Stimulated activated CD4-positive, alpha-beta T cell treated with anti-CD3 and anti-CD28 coated beads, Interleukin-2, amount 100 ng/mL, for 4 hours (primary cell): Measurements from ENCODE around the gene NOS1AP.
"Not testable (repeated sequence)": the region's sequence is repeated elsewhere in the genome, so short reads cannot be mapped to it uniquely, and the experiment has no call there.

ENCODE experiments used
- DNase-seq: peaks from one replicate; pipeline ENCODE4 v3.0.0-alpha.2; 2020; ENCODE audit warnings: low read depth

Gene NOS1AP

DNA sequence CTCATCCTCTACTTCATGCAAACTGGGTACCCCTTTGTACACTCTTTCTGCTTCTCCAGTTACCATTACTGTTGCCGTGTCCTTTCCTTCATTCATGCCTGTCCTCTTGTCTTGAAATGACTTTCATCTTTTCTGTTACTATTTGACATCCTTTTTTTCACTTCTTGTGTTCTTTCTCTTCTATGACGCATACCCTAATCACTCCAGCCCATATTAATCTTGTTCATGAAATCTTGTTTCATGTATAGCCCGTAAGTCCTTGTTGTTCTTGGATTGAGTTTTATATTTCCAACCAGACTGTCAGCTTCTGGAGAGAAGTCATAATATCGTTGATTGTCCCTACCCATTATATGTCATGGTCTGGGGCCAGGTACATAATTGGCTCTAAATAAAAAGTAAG is 126.1 kb downstream of the NOS1AP start:
- no peak for DNase-seq

DNA sequence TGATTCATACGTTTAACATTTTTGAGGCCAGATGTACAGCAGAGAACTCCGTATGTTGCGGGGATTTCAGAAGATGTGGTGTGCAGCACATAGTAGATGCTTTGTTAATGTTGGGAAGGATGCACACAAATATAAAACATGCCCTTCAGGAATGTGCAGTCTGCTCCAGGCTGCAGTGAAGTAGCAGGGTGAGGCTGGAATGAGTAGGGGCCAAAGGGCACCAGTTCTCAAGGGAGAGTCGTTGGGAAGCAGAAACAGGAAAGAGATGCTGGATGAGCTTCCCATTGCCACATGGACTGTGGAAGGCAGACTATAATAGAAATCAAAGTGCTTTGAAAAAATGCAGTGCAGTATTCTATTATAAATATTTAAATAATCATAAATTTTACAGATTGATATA is 126.9 kb downstream of the NOS1AP start:
- no peak for DNase-seq

DNA sequence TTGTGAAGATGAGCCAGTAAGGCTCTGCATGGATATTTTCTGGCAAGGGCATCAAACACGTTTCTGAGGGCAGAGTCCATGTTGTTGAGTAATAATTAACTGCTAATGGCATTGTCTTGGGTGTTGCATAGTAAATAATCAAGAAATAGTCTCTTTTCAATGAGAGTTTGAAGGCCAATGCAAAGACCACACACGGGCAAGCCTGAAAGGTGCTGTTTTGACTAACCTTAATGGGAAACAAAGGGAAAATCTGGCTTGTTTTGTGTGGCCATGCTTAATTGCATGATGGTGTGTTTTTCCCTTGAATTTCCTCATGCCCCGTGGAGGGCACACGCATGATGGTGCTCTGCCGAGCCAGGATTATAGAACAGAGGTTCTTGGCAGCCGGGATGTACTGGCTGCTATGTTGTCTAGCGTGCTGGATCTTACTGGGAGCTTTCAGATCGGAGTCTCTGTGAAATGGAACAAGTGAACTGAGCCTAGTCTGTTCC is 127.6 kb downstream of the NOS1AP start:
- no peak for DNase-seq

DNA sequence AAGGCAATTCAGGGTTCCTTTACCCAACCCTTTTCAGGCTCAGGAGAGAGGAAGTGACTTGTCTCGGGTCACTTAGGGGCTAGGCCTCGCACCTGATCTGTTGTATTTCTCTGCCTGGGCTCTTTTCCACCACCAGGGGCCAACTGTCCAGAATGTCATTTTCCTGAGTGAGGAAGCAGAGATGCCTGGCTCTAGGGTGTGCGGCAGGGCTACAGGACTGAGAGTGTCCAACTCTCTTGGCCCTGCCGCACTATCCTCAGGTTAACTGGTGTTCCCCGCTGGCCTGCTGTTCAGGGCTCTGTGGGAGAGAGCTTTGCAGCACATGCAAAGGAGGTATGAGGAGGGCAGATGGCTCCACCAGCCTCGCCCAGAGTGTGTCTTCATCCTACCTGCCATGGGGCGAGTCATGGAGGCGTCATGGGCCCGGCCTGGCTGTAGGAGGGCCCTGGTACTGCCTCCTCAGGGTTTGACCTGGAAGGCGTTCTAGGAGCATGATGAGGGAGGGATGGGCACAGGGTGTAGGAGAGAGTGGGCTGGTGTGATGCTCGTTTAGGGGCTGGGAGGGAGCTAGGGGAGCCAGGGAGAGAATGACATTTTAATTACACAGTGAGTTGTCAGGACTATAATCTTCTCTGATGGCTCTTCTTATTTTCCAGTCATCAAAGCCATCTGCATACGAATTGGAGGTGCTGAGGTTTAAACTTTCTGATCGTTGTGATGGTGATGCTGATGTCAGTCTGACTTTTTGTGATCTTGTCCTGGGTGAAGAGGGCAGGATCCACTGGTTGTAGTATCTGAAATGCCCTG is 128.3 kb downstream of the NOS1AP start:
- DNase-seq, result no peak

DNA sequence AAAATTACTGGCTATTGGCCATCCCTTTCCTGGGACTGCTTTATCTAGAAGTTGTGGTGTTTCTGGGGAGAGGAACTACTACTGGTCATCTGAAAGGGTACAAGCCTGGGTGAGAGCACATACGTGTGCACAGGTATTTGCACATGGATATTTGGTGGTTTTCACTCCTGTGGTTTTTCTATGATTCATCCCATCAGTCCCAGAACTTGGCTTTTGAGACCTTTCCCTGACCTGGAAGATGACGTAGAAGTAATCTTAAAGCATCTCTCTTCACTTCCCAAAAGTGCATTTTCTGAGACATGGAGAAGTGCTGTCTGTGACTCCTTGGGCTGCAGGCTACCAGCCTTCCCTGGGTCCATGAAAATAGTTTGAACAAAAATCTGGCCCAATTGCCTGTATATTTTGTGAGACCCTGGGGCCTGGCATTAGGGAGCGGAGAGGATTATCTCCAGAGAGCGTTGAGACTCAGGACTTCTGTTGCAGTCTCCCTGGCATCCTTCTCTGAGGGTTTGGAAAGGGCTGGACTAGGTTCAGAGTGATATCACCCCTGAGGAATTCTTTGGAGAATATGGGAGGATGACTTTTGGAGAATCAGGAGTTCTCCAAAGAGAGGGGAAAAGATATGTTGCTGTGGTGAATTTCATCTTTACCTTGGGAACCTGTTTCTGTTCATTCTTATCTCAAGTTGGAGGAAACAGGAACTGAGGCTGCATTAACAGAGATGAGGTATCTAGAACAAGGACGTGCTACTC is 130.8 kb downstream of the NOS1AP start:
- no peak for DNase-seq

DNA sequence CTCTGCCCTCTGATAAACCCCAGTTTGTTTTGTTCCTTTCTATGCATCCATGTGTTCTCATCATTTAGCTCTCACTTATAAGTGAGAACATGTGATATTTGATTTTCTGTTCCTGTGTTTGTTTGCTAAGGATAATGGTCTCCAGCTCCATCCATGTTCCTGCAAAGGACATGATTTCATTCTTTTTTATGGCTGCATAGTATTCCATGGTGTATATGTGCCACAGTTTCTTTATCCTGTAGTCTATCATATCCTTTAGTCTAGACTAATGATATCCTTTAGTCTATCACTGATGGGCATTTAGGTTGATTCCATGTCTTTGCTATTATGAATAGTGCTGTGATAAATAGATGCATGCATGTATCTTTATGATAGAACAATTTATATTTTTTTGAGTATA is 131.6 kb downstream of the NOS1AP start:
- not testable (repeated sequence) for DNase-seq

DNA sequence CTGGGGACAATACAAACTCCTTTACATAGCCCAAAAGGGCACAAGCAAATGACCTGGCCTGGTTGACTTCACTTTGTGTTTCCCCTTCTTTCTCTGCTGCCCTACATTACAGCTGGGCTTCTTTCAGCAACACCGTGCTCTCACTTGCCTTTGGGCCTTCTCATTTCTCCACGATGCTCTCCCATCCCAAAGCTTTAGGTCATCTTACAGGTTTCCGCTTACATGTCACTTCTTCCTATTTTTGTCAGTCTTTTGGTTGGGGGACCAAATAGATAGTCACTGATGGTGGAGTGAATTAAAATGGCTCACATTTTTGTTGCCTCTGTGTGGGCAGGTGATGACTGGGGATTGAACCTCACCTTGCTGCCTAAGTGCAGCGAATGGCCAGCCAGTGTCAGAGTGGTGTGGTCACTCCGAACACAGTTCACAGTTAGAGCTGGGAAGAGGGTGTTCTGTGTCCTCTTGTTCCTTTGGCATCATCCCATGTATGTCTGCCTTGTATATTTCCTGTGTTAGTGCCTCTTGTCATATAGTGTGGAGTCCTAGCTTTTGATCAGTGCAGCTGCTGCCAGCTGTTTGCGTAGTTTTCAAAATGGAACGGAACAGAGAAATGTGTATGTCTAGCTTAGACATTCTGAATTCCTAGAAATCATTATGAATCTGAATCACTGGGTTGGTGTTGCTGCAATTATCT is 134.8 kb downstream of the NOS1AP start:
- no peak for DNase-seq

DNA sequence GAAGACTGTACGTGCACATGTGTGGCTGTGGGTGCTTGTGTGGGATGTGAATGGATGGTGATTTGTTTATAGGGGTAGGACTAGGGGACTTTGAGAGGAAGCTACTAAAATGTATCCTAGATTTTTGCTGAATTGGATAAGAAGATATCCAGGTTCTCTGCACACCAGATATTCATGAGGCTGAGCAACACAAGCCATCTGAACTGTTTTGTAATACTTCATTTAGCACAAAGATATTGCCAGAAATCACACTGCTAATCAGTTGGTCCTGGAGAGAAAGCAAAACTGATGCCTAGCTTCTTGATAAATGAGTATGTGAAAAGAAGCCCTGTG is 135.3 kb downstream of the NOS1AP start:
- no peak for DNase-seq

DNA sequence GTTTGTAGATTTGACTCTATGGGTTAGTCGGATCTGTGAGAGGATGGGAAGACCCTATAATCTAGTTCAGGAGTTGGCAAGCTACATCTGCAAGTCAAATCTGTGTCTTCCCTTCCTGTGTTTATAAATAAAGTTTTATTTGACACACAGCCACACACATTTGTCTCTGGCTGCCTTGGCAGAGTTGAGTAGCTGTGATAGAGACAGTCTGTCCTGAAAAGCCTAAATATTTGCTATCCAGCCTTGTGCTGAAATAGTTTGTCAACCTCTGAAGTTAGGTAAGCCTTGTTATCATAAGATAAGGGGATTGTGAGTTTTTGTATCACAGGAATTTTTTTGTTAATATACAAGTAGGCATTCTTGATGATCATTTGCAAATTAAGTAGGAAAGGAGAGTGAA is 136.8 kb downstream of the NOS1AP start:
- no peak for DNase-seq

DNA sequence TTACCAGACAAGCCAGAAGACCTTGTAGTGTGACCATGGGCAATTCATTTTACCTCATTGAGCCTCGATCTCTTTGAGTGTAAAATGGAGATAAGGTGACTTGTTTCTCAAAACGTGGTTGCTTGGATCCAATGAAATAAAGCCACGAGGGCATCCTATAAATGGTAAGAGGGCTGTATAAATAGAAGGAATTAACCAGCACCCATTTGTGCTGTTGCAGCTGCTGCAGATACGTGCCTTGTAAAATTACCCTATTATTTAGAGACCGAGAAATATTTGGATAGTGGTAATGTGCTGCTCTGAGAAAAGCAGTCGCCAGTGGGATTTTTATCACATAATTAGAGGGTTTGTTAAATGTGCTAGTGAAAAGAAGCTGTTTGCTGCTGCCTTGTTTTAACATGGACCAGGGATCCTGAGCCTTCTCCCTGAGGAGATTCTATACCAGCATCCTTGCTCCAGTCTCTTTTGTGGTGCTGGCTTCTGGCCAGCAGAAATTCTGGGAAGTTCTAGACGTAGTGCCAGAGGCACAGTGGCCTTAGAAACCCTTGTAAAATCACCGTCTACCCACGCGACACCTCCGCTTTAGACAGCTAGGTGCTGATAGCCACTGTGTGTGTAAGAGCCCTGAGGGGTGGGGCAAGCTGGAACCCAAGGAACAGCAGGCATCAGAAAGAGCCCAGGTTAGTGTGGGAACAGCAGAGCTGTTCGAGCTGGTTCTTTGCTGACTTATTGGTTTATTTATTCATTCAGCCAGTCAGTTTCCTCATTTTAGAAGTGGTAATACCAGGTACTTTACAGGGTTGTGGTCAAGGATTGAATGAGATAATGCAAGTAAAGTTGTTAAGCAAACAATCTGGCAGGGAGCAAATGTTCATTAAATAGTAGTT is 137.5 kb downstream of the NOS1AP start:
- DNase-seq, result no peak

DNA sequence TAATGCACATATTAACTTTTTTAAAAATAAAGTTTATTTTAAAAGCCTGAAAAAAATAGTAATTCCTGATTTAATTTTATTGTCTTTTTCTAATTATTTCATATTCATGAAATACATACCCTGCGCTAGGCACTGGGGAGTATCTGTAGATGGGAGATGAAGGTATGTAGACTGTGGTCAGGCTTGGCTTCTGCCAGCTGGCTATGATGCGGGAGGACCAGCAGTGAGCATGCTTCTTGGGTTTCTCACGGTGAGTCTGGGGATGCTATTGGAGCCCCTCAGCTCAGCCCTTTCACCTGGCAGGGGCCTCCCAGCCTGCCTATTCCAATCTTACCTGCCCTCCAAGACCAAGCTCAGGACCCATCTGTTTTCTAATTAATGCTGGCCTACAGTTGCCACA is 138.4 kb downstream of the NOS1AP start:
- no peak for DNase-seq

DNA sequence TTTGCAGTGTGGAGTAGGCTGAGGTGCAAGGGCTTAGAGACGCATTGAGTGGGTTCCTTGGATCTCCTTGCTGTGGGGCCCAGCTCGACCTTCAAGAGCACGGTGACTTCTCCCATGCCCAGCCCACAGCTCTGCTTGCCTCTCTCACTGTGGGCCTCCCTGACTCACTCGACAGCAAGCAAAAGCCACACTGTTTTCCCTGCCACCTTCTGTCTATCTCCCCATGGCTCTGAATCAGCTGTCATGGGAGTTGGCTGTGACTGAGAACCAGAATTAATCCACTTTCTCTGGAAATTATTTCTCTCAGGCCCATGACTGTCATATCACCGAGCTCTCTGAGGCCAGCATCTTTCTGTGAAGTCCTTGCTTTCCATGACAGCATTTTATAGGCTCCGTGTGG is 140.7 kb downstream of the NOS1AP start:
- no peak for DNase-seq

DNA sequence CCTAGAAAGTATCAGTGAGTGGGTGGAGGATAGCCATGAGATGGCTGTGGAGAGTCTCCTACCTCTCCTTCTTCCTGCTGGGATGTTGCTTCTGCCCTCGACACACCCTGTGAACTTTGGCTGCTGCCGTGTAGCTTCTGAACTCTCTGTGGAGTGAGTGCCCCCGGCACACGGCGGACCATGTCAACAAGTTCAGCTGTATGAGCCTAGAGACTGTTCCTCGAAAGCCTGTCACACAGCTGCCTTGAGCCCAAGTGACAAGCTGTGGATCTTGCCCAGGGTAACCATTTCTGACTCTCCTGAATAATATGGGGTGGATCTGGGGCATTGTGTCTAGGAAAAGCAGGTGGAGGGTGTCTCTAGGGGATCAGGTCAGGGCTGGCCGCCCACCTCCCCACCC is 143.2 kb downstream of the NOS1AP start:
- no peak for DNase-seq

DNA sequence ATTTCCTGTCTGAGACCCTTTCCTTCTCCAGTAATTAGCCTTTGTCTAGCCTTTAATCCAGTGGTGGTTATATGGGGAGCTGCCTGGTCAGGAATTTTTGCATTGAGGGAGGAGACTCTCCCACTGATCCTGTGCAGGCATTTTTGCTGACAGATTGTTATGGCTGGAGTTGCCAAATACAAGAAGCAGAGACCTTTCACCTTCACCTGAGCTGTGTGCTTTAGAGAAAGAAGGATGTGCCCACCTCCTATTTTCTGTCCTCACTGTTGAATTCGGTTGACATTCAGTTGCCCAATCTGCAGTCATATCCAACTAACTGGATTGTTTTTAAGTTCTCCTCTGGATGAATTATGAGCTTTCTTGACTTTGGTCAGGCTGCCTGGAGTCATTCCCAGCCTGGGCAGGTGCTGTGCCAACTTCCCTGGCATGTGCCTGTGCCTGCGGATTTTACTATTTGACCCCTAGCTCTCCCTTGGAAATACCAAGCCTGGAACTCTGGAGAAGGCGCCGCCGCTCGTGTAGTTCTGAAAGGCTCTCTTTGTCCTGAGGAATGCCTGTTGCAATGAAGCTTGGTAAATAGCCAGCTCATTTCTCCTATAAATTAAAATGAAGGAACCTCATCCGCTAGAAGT is 143.9 kb downstream of the NOS1AP start:
- DNase-seq, result no peak

DNA sequence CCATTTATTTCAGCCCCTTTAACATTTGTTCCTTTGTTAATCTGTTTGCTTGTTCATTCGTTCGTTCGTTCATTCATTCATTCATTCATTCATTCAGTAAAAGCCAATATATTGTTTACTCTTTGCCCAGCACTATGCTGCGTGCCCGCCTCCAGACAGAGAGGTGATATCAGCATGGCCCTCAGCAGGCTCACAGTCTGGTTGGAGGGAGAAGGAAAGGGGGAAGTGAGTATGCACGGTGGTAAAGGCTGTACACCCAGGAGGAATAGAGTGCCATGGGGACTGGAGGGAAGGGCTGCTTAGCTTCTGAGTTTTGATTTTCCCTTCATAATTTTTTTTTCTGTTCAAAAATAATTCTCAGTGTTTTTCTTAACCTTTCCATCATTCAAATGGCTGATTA is 144.7 kb downstream of the NOS1AP start:
- DNase-seq, result no peak

DNA sequence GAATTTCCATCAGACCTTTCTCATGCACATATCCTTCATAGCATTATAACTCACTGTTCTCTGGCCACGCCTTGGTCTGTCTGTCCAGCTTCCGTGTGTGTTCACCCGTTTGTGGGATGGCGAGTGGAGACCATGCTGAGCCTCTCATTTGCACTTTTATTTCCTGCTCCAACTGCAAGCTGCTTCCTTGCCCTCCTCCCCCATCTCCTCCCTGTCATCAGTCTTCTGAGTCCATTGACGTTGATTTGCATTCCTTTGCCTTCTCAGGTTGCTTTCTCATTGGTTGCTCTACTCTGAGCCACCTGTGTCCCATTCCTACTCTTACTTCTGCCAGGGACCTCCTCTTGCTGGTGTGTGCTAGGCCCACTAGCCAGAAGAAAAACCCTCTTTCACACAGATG is 146.4 kb downstream of the NOS1AP start:
- DNase-seq, result no peak

DNA sequence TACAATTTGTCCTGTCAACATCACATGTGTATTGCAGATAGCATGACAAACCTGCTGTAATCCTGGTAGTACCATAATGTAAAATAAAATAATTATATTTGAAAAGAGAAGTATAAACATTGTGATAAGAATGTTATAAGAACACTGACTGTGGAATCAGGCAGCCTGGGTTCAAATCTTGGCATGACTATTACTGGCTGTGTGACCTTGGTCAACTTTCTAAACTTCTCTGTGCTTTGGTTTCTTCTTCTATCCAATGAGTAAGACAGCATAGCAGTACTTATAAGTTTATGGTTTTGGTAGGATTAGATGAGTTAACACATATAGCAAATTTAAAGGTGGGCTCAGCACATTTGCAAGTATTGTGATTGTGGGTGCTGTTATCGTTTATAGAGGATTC is 147.1 kb downstream of the NOS1AP start:
- DNase-seq, result no peak

DNA sequence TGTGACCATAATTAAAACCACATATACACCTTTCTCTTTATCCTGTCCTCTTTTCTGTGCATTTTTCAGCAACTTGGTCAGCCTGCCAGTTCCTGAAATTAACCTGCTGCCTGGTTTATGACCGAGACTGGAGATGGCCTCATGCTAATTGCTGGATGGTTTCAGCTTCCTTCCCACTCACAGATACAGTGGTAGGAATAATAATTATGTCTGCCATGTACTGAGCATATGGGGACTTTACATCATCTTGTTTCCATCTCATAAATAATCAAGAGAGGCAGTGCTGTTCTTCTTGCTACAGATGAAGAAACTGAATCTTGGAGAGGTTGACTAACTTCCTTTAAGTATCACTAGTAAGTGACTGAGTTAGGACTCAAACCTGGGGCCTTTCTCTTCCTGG is 148.2 kb downstream of the NOS1AP start:
- no peak for DNase-seq

DNA sequence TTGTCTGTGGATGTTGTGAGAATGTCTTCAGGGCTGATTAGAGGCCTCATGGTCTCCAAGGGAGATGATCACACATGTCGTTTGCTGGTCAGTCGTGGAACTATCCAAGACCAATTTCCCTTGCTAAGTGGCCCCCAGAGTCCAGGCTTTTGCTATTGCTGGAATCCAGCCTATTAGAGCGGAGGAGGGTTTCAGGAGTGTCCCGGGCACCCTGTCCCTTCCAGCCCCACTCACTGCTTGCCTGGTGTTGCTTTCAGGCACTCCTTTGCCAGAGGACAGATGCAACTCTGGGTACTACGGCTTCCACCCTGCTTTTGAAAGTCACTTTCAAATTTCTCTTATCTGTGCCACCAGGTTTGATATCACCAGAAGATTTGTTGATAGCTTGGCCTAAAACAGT is 149.1 kb downstream of the NOS1AP start:
- DNase-seq, result no peak

DNA sequence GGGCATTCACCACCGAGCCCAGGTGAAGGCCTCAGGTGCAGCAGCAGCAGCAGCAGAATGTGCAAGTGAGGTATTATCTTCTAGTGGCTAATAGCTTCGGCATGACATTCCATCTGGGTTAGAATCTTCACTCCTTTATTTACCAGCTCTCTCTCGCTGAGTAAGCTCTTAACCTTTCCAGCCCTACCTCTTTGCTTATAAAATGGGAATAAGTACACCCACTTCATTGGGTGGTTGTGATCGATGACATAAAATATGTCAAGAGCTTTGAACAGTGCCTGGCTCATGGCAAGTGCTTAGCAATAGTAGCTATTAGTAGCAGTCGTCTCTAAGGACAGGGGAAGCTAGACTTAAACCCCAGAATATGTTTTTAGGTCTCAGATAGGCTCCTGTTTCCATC is 149.5 kb downstream of the NOS1AP start:
- no peak for DNase-seq

DNA sequence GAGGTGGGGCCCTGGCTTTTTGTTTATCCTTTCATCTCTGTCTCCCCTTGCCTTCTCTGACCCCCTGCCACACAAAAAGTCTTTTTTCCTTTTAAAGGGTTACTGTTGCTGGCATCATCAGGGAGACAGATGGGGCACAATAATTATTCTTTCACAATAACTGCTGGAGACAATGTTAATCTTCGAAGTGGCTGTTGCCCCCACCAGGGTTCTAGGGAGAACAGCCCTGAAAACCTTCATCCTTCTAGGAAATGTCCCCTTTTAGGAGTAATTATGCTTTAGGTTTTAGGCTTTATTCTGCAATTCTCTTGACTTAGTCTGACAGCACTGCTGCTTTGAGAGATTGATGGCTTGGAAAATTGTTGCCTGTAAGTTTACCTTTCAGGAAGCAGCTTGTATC is 150.0 kb downstream of the NOS1AP start:
- no peak for DNase-seq
